Activated T-cell treated with anti-CD3 and anti-CD28 coated beads for 4 hours (primary cell): ENCODE results near the gene CDYL2.
"Not testable (repeated sequence)": the region's sequence is repeated elsewhere in the genome, so short reads cannot be mapped to it uniquely, and the experiment has no call there.

ENCODE experiments used
- DNase-seq: peaks from one replicate; pipeline ENCODE4 v3.0.0-alpha.2; 2020

CDYL2 gene

GRCh38 chr16:80667251-80667560, 137.2 kb downstream of the CDYL2 start:
- no peak for DNase-seq

- DNase-seq = no peak
These were observed 137.8 kb downstream of the CDYL2 start for GRCh38 chr16:80666378-80667250.

GRCh38 chr16:80665356-80665755, 139.0 kb downstream of the CDYL2 start:
- DNase-seq = no peak

- no peak for DNase-seq
These were observed 139.6 kb downstream of the CDYL2 start for GRCh38 chr16:80664786-80665185.

GRCh38 chr16:80664226-80664625, 140.2 kb downstream of the CDYL2 start:
- DNase-seq = no peak

- no peak for DNase-seq
These were observed 141.3 kb downstream of the CDYL2 start for GRCh38 chr16:80663078-80663477.

GRCh38 chr16:80659865-80660264, 144.5 kb downstream of the CDYL2 start:
- DNase-seq = no peak

- no peak for DNase-seq
These were observed 147.7 kb downstream of the CDYL2 start for GRCh38 chr16:80656711-80657150.

GRCh38 chr16:80656161-80656560, 148.2 kb downstream of the CDYL2 start:
- DNase-seq = no peak

- no peak for DNase-seq
These were observed 148.6 kb downstream of the CDYL2 start for GRCh38 chr16:80655751-80656150.

GRCh38 chr16:80654094-80654862, 150.1 kb downstream of the CDYL2 start:
- DNase-seq = no peak

- no peak for DNase-seq
These were observed 152.0 kb downstream of the CDYL2 start for GRCh38 chr16:80652441-80652840.

- not testable (repeated sequence) for DNase-seq
These were observed 154.1 kb downstream of the CDYL2 start for GRCh38 chr16:80650281-80650680.

- no peak for DNase-seq
These were observed 164.1 kb downstream of the CDYL2 start for GRCh38 chr16:80640316-80640715.

- no peak for DNase-seq
These were observed 164.8 kb downstream of the CDYL2 start for GRCh38 chr16:80639636-80640035.

- DNase-seq = no peak
These were observed 166.8 kb downstream of the CDYL2 start for GRCh38 chr16:80637621-80638020.

- no peak for DNase-seq
These were observed 172.8 kb downstream of the CDYL2 start for GRCh38 chr16:80631581-80631980.

GRCh38 chr16:80628254-80628653, 176.1 kb downstream of the CDYL2 start:
- no peak for DNase-seq

- DNase-seq = no peak
These were observed 177.3 kb downstream of the CDYL2 start for GRCh38 chr16:80627108-80627507.

- no peak for DNase-seq
These were observed 181.0 kb downstream of the CDYL2 start for GRCh38 chr16:80623376-80623775.

- no peak for DNase-seq
These were observed 182.4 kb downstream of the CDYL2 start for GRCh38 chr16:80622007-80622406.

- no peak for DNase-seq
These were observed 183.4 kb downstream of the CDYL2 start for GRCh38 chr16:80620736-80621605.

- no peak for DNase-seq
These were observed 184.6 kb downstream of the CDYL2 start for GRCh38 chr16:80619824-80620223.
